ENCODE measurements around the gene LRRC4C.

DNA sequence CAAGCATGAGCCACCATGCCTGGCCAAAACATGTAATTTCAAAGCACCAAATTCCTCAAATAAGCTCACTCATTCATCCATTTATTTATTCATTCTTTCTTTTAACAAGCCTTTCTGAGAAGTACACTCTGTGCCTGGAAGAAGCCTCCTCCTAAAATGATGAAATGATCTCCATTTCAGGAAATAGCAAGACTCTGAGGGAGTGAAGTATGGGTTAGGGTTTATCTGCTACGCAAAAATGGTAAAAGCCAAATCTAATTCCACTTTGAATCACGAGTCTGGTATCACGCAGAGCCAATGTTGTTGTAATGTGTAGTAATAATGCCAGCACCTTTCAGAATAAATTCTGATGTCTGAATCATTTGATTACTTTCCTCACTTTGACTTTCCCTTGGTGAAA, 1041.8 kb downstream of the LRRC4C start:
- no peak for TF ChIP-seq CTCF (IDR thresholded peaks at IDR 0.05; ENCODE audit: borderline replicate concordance, extremely low read depth, low read length, poor library complexity, severe bottlenecking)
- no peak for TF ChIP-seq EZH2 (IDR thresholded peaks at IDR 0.05; ENCODE audit: borderline replicate concordance, low read depth, low read length, severe bottlenecking)
